NCI-H2107 treated with DMSO at 0.1 percent for 48 hours (cell line): Measurements from ENCODE around the gene KHSRP.
"Not testable (repeated sequence)": the region's sequence is repeated elsewhere in the genome, so short reads cannot be mapped to it uniquely, and the experiment has no call there.

Experiments used
- DNase-seq: peaks from one replicate; lab custom pipeline; 2025; ENCODE audit not compliant: unreplicated experiment; lab: John Stamatoyannopoulos, UW

The KHSRP gene

GRCh38 chr19:6451583-6452222 lies 27.1 kb upstream of the KHSRP start:
- no peak for DNase-seq

- no peak for DNase-seq
Observed at GRCh38 chr19:6450166-6450565, 25.6 kb upstream of the KHSRP start.

GRCh38 chr19:6448045-6448444 lies 23.4 kb upstream of the KHSRP start:
- DNase-seq, result no peak

GRCh38 chr19:6446452-6446851 lies 21.8 kb upstream of the KHSRP start:
- DNase-seq, result no peak

- DNase-seq, result no peak
Observed at GRCh38 chr19:6443986-6444385, 19.4 kb upstream of the KHSRP start.

GRCh38 chr19:6442087-6442688 lies 17.6 kb upstream of the KHSRP start:
- no peak for DNase-seq

GRCh38 chr19:6440905-6441304 lies 16.3 kb upstream of the KHSRP start:
- DNase-seq, result no peak

GRCh38 chr19:6439743-6440142 lies 15.1 kb upstream of the KHSRP start:
- no peak for DNase-seq

- no peak for DNase-seq
Observed at GRCh38 chr19:6433663-6434062, 9.1 kb upstream of the KHSRP start, which contains the start of gene SLC25A41. SLC25A41 (minus strand) TSS chr19:6433763; CDS start chr19:6433693, 70 bp downstream.

- DNase-seq, result no peak
Observed at GRCh38 chr19:6433165-6433564, 8.6 kb upstream of the KHSRP start.

GRCh38 chr19:6431891-6432290 lies 7.3 kb upstream of the KHSRP start:
- no peak for DNase-seq

- DNase-seq, result no peak
Observed at GRCh38 chr19:6429419-6430221, 5.0 kb upstream of the KHSRP start.

GRCh38 chr19:6428692-6429418 lies 4.2 kb upstream of the KHSRP start:
- DNase-seq, result not testable (repeated sequence)

GRCh38 chr19:6427131-6427530 lies 2.5 kb upstream of the KHSRP start:
- no peak for DNase-seq

GRCh38 chr19:6425732-6426620 lies 1.4 kb upstream of the KHSRP start:
- no peak for DNase-seq

- peak; percentile 99 for DNase-seq
Observed at GRCh38 chr19:6424939-6425731, 524 bp upstream of the KHSRP start.

GRCh38 chr19:6423499-6424194 lies 964 bp downstream of the KHSRP start:
- DNase-seq, result no peak

- no peak for DNase-seq
Observed at GRCh38 chr19:6421075-6422014, 3.3 kb downstream of the KHSRP start.
